Stimulated activated CD4-positive, alpha-beta T cell treated with anti-CD3 and anti-CD28 coated beads, Interleukin-4, amount 100 ng/mL, for 24 hours (primary cell): ENCODE measurements around the gene REPS2.
"Not testable (repeated sequence)": the region's sequence is repeated elsewhere in the genome, so short reads cannot be mapped to it uniquely, and the experiment has no call there.

Source experiments
- DNase-seq: peaks from one replicate; pipeline ENCODE4 v3.0.0-alpha.2; 2020

REPS2 gene

DNA sequence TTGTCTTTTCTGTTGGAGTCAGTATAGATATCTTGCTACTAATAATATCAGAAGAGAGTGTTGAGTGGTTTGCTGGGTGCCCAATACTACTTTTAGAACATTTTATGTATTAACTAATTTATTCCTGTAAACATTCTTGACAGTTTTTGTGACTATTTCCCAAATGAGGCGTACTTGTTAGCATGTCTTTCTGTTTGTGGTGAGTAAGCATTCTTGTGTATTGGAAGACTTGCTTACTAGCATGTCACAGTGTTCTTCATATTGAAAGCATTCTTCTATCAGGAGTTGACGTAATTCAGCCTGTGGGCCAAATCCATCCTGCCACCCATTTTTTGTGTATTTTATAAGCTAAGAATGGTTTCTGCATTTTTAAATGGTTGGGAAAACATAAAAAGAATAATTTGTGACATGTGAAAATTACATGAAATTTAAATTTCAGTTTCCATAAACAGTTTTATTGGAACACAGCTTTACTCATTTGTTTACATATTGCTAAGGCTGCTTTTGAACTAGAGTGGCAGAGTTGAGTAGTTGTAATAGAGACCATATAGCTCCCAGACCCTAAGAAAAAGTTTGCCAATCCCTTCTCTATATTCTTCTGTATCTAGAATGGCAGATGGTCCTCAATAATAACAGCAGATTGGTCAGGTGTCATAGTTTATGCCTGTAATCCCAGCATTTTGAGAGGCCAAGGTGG, 20.4 kb downstream of the REPS2 start:
- DNase-seq, result no peak

DNA sequence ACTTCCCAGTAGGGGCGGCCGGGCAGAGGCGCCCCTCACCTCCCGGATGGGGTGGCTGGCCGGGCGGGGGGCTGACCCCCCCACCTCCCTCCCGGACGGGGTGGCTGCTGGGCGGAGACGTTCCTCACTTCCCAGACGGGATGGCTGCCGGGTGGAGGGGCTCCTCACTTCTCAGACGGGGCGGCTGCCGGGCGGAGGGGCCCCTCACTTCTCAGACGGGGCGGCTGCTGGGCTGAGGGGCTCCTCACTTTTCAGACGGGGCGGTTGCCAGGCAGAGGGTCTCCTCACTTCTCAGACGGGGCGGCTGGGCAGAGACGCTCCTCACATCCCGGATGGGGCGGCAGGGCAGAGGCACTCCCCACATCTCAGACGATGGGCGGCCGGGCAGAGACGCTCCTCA, 22.3 kb downstream of the REPS2 start:
- DNase-seq, result not testable (repeated sequence)

DNA sequence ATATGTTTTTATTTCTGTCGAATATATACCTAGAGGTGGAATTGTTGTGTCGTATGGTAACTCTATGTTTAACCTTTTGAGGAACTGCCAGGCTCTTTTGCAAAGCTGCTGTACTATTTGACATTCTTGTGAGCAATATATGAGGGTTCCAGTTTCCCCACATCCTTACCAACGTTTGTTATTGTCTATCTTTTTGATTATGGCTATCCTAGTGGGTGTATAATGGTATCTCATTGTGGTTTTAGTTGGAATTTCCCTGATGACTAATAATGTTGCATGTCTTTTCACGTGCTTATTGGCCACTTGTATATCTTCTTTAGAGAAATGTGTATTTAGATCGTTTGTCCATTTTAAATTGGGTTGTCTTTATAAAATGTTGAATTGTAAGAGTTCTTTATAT, 24.5 kb downstream of the REPS2 start:
- DNase-seq, result no peak

DNA sequence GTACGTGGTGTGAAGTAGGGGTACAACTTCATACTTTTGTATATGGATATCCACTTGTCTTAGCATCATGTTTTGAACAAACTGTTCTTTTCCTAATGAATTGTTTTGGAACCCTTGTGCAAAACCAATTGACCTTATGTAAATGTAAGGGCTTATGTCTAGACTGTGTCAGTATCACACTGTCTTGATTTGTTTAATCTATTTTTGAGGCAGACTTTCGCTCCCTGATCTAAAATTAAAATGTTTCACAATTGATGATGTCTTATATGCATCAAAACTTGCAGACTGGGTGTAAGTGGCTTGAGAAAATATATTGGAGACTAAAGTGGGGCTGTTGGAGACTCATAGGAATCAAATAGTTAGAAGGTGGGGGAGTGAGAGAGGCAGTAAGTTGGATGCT, 25.2 kb downstream of the REPS2 start:
- DNase-seq, result no peak

DNA sequence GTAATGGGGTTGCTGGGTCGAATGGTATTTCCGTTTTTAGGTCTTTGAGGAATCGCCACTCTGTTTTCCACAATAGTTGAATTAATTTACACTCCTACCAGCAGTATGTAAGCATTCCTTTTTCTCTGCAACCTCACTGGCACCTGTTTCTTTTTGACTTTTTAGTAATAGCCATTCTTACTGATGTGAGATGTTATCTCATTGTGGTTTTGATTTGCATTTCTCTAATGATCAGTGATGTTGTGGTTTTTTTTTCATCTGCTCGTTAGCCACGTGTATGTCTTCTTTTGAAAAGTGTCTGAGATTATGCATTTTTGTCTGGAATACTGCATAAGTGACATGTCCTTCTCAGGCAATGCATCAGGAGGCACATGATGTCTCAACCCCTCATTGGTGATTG, 28.8 kb downstream of the REPS2 start:
- no peak for DNase-seq

GRCh38 chrX:16977771-16978170, 31.3 kb downstream of the REPS2 start:
- DNase-seq, result no peak

DNA sequence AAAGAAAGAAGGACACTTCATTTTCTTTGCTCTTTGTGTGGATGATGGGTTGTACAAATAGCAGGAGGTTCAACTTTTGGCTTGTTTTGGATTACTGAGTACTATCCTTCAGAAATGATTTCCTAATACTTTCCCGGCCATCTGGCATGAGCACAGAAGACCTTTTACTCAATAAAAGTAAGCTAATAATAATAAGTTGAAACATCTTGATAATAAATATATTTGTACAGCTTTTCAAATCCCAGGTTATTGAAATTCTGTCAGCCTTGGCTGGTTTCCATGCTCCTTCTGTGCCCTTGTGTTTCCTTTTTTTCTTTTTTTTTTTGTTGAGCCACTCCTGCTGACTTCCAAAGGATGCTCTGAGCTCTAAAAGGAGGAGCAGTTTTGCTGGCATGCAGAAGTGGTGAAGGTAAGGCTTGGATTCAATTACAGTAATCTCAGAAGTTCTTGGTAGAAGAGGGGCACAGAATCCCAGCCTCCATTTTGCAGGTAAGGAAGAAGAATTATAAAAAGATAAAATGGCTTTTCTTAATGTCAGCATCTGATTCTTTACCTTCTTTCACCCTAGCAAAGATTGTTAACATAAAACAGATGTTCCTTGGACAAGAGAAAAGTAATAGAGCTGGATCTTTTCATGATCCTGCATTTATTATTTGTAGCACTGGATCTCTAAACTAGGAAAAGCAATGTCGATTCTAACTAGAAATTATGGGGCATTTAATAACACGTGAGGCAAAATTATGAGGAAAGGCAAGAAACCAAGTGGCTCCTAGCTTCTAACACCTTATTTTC, 31.9 kb downstream of the REPS2 start:
- DNase-seq, result no peak

- no peak for DNase-seq
These were observed 32.8 kb downstream of the REPS2 start for GRCh38 chrX:16979226-16979625.

GRCh38 chrX:16981209-16981608, 34.8 kb downstream of the REPS2 start:
- no peak for DNase-seq

GRCh38 chrX:16981980-16982379, 35.5 kb downstream of the REPS2 start:
- no peak for DNase-seq

DNA sequence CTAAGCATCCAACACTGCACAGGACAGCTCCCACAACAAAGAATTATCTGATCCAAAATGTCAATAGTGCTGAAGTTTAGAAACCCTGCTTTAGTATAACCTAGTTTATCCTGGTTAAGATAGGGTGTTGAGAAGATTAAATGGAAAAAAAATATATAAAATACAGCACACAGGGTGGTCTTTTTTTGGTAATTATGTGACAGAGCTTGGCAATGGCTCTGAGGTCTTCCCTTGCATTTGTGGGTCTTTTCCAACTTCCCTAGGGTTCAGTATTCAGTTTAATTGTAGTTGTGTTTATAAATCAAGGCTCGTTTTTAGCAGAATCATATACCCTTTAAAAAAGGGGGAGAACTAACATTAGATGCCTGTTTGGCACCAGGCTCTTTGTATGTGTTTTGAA, 36.6 kb downstream of the REPS2 start:
- DNase-seq, result no peak

DNA sequence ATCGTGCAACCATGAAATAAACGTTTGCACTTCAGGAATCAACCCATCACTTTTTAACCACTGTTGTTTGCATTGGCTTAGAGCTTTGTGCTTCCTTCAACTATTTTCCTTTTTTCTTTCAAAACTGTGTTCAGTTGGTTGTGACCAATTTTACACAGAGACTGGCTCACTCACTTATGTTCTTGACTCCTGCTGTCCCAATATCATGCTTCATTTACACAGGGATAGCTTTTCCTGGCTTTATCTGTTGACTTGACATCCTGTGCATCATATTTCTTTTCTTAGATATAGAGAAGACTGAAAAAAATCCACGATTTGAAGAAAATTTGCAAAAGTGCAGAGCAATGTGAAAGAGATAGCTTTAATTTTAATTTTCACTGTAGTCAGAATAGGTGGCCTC, 38.8 kb downstream of the REPS2 start:
- no peak for DNase-seq

- DNase-seq, result no peak
These were observed 39.7 kb downstream of the REPS2 start for GRCh38 chrX:16986169-16986568.

- DNase-seq, result no peak
These were observed 43.3 kb downstream of the REPS2 start for GRCh38 chrX:16989750-16990149.

- DNase-seq, result no peak
These were observed 44.4 kb downstream of the REPS2 start for GRCh38 chrX:16990839-16991238.

GRCh38 chrX:16992445-16992844, 46.0 kb downstream of the REPS2 start:
- no peak for DNase-seq

DNA sequence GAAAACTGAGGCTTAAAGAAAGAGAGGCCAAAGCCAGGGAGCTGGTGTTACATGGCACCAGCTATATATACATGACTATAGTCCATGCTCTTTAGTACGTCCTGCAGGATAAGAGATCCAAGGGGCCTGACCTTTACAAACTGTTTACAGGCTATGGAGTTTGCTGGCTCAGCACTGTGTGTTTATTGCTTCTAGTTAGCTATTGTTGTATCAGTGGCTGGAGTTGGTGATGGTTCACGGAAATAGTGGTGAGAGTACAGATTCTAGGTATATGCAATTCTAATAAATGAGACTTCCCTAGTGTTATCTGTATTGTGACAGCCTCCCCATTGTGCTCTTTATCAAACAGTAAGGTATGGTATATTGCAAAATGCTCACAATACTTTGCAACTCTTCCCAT, 46.5 kb downstream of the REPS2 start:
- DNase-seq, result no peak

GRCh38 chrX:16993791-16994318, 47.4 kb downstream of the REPS2 start:
- DNase-seq, result no peak

- DNase-seq, result no peak
These were observed 48.3 kb downstream of the REPS2 start for GRCh38 chrX:16994736-16995135.

DNA sequence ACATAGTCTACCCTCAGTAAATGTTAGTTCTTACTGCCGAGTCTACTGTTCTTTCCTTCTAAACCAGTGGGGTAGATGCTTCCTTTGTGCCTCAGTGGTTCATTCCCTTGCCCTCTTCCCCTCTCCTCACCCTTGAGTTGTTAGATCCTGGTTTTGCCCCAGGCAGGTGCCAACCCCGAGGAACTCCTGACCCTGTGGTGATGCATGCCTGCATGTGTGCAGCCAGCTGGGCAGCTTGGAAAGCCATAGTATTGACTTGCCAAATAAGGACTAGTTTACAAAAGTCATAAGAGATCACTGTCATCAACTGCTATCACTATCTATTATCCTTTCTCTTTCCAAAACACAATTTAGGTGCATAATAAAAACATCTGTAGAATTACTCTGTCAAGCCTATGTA, 50.9 kb downstream of the REPS2 start:
- DNase-seq, result no peak

DNA sequence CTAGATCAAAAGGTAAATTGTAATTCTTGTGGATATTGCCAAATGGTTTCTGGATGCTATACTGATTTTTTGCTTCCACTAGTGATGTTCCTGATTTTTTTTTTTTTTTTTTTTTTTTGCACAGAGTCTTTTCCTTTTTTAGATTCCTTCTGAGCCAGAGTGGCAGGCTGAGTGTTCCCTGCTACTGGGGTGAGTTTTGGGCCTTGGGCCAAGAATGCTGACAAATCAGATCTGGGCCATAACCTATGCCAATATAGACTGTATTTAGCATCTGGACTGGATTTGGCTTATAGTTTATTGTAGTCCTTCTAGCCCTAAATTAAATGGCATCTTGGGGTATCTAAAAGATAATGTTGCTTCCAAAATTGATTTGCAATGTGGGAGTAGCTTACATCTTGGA, 52.8 kb downstream of the REPS2 start:
- no peak for DNase-seq

- DNase-seq, result no peak
These were observed 54.3 kb downstream of the REPS2 start for GRCh38 chrX:17000751-17001150.

GRCh38 chrX:17005712-17006368, 59.4 kb downstream of the REPS2 start:
- no peak for DNase-seq
